ENCODE data around the gene SF3B1.

SF3B1 gene

GRCh38 chr2:197388866-197389587 lies 45.8 kb downstream of the SF3B1 start:
- H3K9me3 ChIP-seq (ENCODE audit: insufficient read depth, low read length, severe bottlenecking): no peaks in the 10 kb centered on the region
- no peaks in the 10 kb centered on the region for H4K20me1 ChIP-seq (ENCODE audit: insufficient read depth, low read length)
- TF ChIP-seq EZH2 (IDR thresholded peaks at IDR 0.05; ENCODE audit: borderline replicate concordance, low read depth, low read length, severe bottlenecking) (no peak), CTCF (IDR thresholded peaks at IDR 0.05; ENCODE audit: borderline replicate concordance, extremely low read depth, low read length, poor library complexity, severe bottlenecking) (no peak)
- ATAC-seq (ENCODE audit: insufficient read depth, low read depth): peak; percentile 22; the same call in 1 of the 3 replicates
- no peak for DNase-seq
- no peak overlapping the region for H3K27ac ChIP-seq (ENCODE audit: low read length)
- peaks cover 33% of the 10 kb centered on the region for H3K36me3 ChIP-seq (ENCODE audit: insufficient read depth, low read length)
- no peaks in the 10 kb centered on the region for H3K27me3 ChIP-seq (ENCODE audit: insufficient read depth, low read length, poor library complexity)
- H3K4me1 ChIP-seq (ENCODE audit: insufficient read depth, low read length): no peaks in the 10 kb centered on the region
- H3K9ac ChIP-seq (ENCODE audit: low read depth, low read length): no peak overlapping the region
- no peak overlapping the region for H3K4me2 ChIP-seq (ENCODE audit: insufficient read depth, low read length)
- H2AFZ ChIP-seq (ENCODE audit: low read depth, low read length): no peak overlapping the region
- no peak overlapping the region for H3K4me3 ChIP-seq (ENCODE audit: low read depth in 1 of 2, low read length in 2 of 2)
- no peaks in the 10 kb centered on the region for H3K79me2 ChIP-seq (ENCODE audit: insufficient read depth, low read length)

- ATAC-seq (ENCODE audit: insufficient read depth, low read depth) (no peak), DNase-seq (no peak)
- no peaks in the 10 kb centered on the region for H3K9me3 ChIP-seq (ENCODE audit: insufficient read depth, low read length, severe bottlenecking)
- no peaks in the 10 kb centered on the region for H3K4me1 ChIP-seq (ENCODE audit: insufficient read depth, low read length)
- H3K79me2 ChIP-seq (ENCODE audit: insufficient read depth, low read length): no peaks in the 10 kb centered on the region
- no peak overlapping the region for H2AFZ ChIP-seq (ENCODE audit: low read depth, low read length)
- H3K27ac ChIP-seq (ENCODE audit: low read length): no peak overlapping the region
- H4K20me1 ChIP-seq (ENCODE audit: insufficient read depth, low read length): no peaks in the 10 kb centered on the region
- no peaks in the 10 kb centered on the region for H3K27me3 ChIP-seq (ENCODE audit: insufficient read depth, low read length, poor library complexity)
- H3K4me2 ChIP-seq (ENCODE audit: insufficient read depth, low read length): no peak overlapping the region
- peaks cover 16% of the 10 kb centered on the region for H3K36me3 ChIP-seq (ENCODE audit: insufficient read depth, low read length)
- TF ChIP-seq CTCF (IDR thresholded peaks at IDR 0.05; ENCODE audit: borderline replicate concordance, extremely low read depth, low read length, poor library complexity, severe bottlenecking): no peak
- TF ChIP-seq EZH2 (IDR thresholded peaks at IDR 0.05; ENCODE audit: borderline replicate concordance, low read depth, low read length, severe bottlenecking): no peak
- H3K4me3 ChIP-seq (ENCODE audit: low read depth in 1 of 2, low read length in 2 of 2): no peak overlapping the region
- no peak overlapping the region for H3K9ac ChIP-seq (ENCODE audit: low read depth, low read length)
These were observed 47.6 kb downstream of the SF3B1 start for GRCh38 chr2:197387179-197387578.

DNA sequence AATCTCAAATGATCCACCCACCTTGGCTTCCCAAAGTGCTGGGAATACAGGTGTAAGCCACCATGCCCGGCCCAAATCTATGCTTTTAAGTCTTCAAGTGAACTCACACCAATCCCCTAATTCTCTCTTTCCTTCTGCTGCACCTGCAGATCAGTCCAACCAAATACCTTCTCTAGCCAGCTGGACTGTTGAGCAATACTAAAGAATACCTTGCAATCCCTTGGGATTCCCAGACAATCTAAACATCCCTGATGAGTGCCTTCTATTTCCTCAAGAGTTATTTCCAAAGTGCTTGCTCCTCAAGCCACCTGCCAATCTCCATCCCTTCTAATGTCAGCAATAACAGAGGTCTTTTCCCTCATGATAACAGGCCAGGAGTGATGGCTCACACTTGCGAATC lies 48.6 kb downstream of the SF3B1 start:
- Histone ChIP-seq H3K4me2 (ENCODE audit: insufficient read depth, low read length) (no peak overlapping the region), H3K27ac (ENCODE audit: low read length) (no peak overlapping the region), H3K4me1 (ENCODE audit: insufficient read depth, low read length) (no peaks in the 10 kb centered on the region), H3K9me3 (ENCODE audit: insufficient read depth, low read length, severe bottlenecking) (no peaks in the 10 kb centered on the region), H3K27me3 (ENCODE audit: insufficient read depth, low read length, poor library complexity) (no peaks in the 10 kb centered on the region), H3K9ac (ENCODE audit: low read depth, low read length) (no peak overlapping the region), H3K79me2 (ENCODE audit: insufficient read depth, low read length) (no peaks in the 10 kb centered on the region), H4K20me1 (ENCODE audit: insufficient read depth, low read length) (no peaks in the 10 kb centered on the region), H2AFZ (ENCODE audit: low read depth, low read length) (no peak overlapping the region), H3K4me3 (ENCODE audit: low read depth in 1 of 2, low read length in 2 of 2) (no peak overlapping the region), H3K36me3 (ENCODE audit: insufficient read depth, low read length) (peaks cover 7% of the 10 kb centered on the region; the same call in 1 of the 2 replicates)
- no peak for ATAC-seq (ENCODE audit: insufficient read depth, low read depth)
- DNase-seq: no peak
- no peak for TF ChIP-seq EZH2 (IDR thresholded peaks at IDR 0.05; ENCODE audit: borderline replicate concordance, low read depth, low read length, severe bottlenecking)
- TF ChIP-seq CTCF (IDR thresholded peaks at IDR 0.05; ENCODE audit: borderline replicate concordance, extremely low read depth, low read length, poor library complexity, severe bottlenecking): no peak
